HG02571 (cell line): ENCODE measurements around the gene CFAP410.

Source experiments
- ATAC-seq: cut with Tn5 transposase; IDR thresholded peaks from one replicate; pipeline ENCODE4 v1.9.1; 2021; ENCODE audit warnings: mild to moderate bottlenecking, moderate library complexity; ENCODE audit not compliant: unreplicated experiment

Gene CFAP410

DNA sequence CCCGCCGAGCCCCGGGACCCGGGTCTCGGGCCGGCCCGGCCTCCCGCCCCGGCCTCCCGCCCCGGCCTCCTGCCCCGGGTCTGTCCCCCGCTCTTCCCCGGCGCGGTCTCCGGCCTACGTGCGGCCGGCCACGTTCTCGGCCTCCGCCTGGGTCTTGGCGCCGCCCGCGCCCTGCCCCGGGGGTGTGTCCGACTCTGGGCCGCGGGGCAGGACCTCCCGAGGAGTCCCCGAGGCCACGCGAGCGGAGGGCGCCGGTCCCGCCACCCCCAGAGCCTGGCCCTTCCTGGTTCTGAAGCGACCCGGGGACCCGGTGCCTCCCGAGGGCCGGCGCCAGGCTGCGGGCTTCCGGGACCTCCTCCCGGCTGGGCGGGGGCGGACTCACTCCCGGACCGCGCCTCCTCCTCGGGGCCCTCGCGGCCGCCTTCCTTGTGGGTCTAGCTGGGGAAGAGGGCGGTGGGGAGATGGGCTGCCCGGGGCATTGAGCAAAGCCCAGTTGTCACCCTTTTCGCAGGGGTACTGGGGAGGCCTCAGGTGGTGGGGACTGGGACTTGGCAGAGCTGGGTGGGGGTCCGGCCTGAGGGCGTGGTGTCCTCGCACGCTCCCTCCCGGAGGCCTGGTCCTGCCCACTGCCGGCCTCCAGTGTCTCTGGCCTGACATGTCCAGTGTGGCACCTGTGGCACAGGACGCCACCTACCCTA is 38.8 kb downstream of the CFAP410 start:
- peak; percentile 30 for ATAC-seq

DNA sequence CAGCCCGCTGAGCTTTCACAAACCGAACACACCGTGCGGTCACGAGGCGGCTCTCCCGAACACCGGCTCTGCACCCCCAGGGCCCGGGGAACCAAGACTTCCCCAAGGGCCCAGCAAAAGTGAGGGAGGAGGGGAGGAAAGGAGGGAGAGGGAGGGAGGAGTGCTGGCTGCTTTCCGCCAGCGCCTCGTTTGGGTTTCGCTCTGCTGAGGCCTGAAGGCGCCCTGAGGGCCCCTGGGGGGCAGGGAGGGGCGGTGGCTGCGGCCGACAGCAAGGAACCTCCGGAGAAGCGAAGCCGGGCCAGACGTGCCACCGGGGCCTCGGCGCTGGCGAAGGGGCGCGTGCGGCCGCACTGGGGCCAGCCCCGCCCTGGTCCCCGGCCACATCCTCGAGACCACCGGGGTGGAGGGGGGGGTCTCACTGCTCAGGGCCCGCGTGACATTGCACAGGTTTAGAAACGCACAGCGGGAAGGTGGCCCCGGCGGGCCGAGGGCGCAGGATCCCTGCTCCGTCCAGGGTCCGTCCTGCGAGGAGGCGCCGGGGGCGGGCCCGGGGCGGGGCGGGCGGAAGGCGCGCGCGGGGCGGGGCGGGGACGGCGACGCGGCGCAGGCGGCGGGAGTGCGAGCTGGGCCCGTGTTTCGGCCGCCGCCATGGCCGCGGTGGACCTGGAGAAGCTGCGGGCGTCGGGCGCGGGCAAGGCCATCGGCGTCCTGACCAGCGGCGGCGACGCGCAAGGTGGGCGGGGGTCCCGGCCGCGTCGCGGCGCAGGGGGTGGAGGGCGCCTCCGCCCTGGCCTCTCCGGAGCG is 39.5 kb downstream of the CFAP410 start, which contains the start of gene PFKL:
TSS of gene PFKL (plus strand) at position 596 of the 804 bp plus-strand sequence. CDS start at position 649, 53 bp downstream.
- ATAC-seq: peak; percentile 49

DNA sequence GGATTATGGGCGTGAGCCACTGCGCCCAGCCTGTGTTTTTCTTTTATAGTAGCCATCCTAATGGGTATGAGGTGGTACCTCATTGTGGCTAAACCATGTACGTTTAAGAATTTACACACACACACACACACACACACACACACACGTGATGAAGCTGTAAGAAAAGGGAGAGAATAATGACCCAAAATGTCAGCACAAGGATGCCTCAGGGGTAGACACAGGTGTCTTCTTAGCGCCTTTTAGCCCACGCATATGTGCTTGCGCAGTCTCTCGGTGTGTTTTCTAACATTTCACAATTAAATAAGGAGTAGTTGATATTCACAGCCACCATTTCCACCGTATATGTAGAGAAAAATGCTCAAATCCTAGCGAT is 40.1 kb downstream of the CFAP410 start:
- no peak for ATAC-seq

DNA sequence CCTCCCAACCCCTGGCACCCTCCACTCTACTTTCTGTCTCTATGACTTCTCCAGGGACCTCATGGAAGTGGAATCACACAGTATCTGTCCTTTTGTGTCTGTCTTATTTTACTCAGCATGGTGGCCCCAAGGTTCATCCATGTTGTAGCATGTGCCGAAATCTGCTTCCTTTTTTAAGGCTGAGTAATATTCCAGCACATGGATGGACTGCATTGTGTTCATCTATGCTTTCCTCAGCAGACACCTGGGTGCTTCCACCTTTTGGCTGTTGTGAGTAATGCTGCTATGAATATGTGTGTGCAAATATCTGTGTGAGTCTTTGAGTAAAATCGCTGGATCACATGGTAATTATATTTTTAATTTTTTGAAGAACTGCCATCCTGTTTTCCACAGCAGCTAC is 40.9 kb downstream of the CFAP410 start:
- no peak for ATAC-seq

DNA sequence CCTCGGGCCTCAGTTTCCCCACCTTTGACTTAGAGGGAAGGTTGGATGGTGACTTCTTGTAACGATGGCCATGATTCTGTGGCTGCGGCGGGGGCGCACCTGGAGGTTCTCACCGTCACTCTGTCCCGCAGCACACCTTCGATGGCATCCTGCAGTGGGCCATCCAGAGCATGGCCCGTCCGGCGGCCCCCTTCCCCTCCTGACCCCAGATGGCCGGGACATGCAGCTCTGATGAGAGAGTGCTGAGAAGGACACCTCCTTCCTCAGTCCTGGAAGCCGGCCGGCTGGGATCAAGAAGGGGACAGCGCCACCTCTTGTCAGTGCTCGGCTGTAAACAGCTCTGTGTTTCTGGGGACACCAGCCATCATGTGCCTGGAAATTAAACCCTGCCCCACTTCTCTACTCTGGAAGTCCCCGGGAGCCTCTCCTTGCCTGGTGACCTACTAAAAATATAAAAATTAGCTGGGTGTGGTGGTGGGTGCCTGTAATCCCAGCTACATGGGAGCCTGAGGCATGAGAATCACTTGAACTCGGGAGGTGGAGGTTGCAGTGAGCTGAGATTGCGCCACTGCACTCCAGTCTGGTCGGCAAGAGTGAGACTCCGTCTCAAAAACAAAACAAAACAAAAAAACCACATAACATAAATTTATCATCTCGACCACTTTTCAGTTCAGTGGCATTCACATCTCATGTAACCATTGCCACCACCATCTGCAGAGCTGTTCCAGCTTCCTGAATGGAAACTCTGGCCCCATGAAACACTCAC is 41.5 kb downstream of the CFAP410 start:
- ATAC-seq: no peak

DNA sequence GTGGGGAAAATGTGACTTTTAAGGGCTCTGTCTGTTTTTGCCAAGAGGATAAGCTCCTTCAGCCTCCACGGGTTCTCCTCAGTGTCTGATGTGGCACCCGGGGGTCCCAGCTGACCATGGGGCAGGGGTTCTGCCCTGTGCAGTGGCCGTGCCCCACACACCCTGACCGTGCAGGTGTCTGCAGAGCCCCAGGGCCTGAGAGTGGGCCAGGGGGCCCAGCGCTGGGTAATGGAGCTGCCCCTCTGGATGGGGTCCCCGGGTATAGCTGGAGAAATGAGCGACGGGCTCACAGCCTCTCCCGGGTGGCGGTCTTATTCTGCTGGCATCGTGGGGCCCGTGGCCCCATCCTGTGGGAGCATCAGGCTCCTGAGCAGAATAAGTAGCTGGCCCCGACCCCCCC is 42.3 kb downstream of the CFAP410 start:
- no peak for ATAC-seq

DNA sequence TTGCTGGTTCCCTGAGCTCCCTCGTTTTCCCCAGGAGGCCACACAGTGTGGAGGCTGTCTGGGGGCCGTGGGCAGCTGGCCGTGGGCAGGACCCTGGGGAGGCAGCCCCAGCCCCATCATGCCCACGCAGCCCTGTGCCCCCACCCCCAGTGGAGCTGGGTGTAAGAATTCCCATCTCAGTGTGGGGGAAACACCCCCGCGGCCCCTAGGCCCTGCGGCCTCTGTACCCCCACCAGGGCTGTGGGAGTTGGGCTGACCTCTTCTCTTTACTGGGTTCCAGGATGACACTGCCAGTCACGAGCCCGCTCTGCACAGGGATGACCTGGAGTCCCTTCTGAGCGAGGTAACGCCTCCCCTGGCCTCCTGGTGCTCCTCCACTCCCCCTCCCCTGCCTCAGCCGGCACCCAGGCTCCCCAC is 43.1 kb downstream of the CFAP410 start:
- no peak for ATAC-seq

DNA sequence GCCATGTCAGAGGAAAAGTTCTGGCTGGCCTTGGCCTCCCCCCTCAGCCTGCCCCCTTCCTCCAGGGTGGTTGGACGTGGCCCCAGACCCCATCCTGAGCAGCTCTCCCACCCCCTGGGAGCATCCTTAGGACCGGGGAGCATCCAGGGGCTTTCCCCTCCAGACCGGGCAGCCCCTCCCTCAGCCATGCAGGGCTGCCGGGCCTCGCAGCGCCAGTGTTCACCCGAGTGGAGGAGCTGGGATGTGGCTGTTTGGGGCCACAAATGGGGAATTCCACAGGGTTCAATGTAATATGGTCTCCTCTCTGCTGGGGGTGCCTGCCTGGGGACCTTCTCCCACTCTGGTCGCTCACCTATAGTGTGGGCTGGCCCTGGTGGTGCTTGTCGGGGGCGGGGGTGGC is 43.5 kb downstream of the CFAP410 start:
- no peak for ATAC-seq

DNA sequence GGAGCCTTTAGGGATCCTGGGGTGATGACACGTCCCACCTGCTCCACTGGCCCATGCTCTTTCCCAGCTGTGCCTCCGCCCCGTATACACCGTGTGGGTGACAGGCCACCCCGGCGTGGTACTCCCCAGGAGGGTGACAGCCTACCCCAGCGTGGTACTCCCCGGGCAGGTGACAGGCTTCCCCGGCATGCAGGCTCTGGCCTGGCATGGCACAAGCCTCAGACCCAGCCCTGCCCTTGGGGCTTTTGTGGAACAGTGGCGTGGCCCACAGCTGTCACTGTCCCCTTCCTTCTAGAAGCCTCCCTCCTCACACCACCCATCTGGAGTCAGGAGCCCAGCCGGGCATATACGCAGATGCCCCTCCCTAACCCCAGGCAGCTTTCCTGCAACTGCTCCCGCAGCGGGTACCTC is 44.0 kb downstream of the CFAP410 start:
- no peak for ATAC-seq

DNA sequence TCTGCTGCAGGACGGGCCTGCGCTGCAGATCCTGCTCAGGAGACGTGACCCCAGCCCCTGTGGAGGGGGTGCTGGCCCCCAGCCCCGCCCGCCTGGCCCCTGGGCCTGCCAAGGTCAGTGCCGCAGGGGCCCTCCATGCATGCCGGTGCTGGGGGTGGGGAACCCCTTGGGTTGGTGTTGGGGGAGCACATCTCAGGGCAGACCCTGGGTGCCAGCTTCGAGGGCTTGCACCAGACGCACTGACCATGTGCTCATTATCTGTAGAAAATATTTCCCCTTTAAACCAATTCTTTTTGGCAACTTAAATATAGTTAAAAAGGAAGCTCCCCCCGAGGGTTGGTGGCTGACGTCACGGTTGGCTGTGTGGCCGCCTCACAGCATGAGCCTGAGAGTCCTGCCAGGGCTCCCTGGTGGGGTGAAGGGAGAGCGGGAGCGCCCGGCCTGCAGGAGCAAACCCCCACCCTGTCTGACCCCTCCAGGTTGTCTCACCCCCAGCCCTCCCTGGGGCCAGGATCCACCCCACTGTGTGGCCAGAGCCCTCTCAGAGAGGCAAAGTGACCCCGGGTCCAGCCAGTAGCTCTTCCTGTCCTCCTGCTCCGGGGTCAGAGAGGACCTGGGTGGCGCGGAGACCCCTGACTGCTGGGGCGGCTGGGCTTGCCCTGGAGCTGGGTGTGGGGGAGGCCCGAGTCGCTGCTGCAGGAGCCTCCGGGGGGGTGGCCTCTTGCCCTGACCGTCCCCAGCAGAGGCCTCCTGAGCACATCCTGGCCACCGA is 44.6 kb downstream of the CFAP410 start:
- no peak for ATAC-seq

DNA sequence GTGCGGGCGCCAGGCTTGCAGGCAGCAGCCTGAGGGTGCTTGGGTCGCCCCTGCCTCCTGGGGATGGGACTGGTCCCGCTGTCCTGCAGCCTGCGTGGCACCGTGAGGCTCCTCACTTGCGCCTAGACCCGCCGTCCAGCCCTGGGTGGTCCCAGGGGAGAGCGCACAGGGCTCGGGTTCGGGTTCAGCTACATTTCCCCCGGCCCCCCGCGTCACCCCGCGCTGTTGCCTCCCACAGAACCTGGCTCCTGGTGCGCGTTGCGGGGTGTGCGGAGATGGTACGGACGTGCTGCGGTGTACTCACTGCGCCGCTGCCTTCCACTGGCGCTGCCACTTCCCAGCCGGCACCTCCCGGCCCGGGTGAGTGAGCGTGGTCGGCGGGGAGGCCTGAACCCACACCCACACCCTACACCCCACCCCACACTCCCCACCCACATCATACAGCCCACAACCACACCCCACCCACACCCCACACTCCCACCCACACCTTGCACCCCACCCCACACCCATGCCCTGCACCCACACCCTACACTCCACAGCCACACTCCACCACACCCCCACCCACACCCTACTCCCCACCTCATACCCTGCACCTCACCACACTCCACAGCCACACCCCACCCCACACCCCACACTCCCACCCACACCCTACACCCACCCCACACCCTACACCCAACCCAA is 45.5 kb downstream of the CFAP410 start:
- ATAC-seq: no peak

DNA sequence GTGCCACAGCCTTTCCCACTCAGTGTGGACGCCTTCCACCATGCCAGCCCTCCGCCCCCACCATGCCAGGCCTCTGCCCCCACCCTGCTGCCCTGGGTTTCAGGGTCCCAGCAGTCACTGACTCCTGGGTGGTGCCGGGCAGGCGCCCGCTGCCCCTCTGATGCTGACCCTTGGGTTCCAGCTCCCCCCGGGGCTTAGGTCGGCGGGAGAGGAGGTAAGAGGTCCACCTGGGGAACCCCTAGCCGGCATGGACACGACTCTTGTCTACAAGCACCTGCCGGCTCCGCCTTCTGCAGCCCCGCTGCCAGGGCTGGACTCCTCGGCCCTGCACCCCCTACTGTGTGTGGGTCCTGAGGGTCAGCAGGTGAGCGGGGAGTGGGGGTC is 46.4 kb downstream of the CFAP410 start:
- ATAC-seq: no peak

DNA sequence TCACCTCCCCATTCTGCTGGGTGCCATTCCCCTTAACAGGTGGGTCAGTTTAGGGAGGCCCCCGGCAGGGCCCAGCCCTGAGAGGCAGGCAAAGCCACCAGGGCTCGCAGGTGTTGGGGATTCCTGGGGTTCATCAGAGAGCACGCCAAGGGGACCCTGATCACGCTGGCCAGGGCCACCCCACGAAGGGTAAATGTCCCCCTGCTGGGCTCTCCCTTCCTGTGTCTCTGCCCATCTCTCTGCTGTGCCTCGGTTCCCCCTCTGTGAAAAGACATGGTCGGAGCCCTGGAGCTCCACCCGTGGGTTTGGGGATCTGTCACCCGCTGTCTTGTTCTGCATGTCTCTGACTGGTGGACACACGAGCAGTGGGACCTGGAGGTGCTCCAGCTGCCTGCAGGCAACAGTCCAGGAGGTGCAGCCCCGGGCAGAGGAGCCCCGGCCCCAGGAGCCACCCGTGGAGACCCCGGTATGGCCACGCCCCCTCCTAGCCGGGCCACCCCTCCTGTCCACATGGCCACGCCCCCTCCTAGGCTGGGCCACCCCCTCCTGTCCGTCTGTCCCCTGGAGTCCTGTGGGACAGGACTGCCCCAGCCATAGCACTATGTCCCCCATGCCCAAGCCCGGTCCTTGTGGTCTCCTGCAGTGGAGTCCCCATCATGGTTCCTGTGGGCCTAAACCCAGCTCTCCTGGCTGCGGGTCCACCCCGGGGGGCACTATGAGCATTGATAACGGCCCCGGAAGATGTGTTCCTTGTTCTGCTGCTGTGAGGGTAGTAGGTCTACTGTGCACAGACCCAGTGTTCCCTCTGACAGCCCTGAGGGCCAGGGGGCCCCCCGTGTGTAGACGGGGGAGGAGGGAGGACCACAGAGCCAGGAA is 47.0 kb downstream of the CFAP410 start:
- ATAC-seq: no peak

DNA sequence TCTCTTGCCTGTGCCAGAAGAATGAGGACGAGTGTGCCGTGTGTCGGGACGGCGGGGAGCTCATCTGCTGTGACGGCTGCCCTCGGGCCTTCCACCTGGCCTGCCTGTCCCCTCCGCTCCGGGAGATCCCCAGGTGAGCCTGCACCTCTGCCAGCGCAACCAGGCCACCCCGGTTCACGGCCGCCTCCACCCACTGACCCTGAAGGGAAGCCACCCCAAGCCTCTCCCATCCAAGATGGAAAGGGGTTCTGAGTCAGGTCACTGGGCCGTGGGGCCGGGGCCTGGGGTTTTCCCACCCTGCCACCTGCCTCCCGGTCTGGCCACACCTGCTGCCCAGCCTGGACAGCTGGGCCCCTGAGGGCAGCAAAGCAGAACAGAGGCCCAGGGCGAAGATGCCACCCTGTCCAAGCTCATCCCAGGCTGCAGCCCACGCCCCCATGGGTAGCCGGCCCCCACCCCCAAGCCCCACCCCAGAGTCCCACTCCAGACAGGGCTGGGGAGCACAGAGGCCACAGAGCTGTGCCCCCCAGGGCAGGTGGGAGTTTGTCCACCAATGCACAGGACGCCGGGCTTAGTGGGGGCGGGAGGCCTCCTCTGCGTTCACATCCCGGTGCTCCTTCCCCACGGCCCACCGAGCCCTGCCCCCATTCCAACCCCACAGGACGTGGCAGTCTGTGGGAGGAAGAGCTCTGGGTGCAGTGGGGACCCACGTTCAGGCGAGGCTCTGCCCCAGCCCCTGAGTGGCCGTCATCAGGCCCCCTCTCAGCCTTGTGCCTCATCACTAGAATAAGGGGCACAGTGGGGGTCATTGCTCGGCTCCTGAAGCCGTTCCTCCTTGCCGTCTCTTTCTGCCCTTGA is 47.9 kb downstream of the CFAP410 start:
- no peak for ATAC-seq

DNA sequence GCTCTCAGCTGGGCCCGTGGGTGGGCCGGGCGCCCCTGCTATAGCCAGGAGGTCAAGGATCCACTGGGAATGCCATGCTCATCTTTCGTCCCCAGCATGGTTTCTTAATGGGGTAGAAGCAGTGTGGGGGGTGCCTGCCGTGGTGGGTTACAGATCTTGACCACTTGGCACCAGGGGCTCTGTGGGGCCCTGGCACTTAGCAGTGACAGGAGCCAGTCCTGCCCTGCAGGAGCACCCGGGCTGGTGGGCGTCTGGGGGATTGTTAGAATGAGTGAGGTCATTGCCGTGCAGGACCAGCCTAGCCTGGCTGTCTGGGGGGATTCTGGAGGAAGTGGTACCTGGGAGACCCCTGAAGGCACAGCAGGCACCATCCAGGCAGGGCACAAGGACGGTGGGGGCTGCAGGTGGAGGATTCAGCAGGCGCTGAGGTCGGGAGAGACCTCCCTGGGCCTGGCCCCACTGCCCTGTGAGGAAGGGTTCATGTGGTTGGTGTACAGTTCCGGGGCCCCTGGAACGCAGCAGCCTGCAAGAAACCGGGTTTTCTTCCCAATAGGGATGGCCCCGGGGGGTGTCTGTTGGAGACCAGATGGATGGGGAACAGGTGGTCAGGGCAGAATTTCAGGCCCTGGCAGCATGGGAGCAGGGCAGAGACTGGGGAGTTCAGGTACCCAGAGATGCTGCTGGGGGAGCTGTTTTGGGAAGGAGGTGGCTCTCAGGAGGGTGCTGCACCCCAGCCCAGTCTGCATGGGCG is 48.7 kb downstream of the CFAP410 start:
- ATAC-seq: no peak

DNA sequence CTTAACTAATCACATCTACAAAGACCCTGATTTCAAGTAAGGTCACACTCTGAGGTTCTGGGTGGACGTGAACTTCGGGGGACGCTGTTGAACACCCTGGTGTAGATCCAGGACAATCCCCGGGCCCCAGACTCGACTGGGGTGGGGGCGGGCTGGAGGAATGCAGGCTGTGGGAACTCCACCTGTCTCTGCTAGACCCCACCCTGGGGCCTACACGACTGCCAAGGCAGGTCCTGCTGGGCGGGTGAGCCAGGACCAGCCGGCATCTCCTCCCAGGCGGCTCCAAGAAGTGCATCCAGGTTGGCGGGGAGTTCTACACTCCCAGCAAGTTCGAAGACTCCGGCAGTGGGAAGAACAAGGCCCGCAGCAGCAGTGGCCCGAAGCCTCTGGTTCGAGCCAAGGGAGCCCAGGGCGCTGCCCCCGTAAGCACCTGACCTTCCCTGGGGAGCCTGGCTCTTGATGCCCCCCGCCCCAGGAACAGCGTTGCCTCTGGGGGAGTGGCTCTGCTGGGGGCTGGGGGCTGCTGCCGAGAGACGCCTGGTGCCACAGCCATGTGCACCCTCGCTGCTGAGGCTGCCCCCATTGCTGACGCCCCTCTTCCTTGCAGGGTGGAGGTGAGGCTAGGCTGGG is 49.7 kb downstream of the CFAP410 start:
- ATAC-seq: no peak
